Immature natural killer cell (primary cell): ENCODE measurements around the gene SMPD2. TPM values are rescaled to one million over a fixed set of nuclear protein-coding genes. Genes with fewer than 3 reads are reported as not detected.

Experiments used
- DNase-seq, 3 donors: peaks; one replicate each; pipeline ENCODE4 v3.0.0; 2022; ENCODE audit warnings: mixed read lengths in 1 of 3
- H3K27ac Mint-ChIP-seq, 6 donors: one replicate each; pipeline ENCODE4 v1.8.0; 2020; ENCODE audit warnings: mixed read lengths in 6 of 6, mild to moderate bottlenecking in 5 of 6, inconsistent platforms in 4 of 6, moderate library complexity in 3 of 6
- H3K27me3 Mint-ChIP-seq, 3 donors: one replicate each; pipeline ENCODE4 v1.8.0; 2020 to 2021; ENCODE audit warnings: low read depth in 3 of 3, mild to moderate bottlenecking in 3 of 3, mixed read lengths in 3 of 3, moderate library complexity in 3 of 3, inconsistent platforms in 1 of 3
- H3K36me3 Mint-ChIP-seq, 3 donors: one replicate each; pipeline ENCODE4 v1.8.0; 2020; ENCODE audit warnings: mixed read lengths in 3 of 3, inconsistent platforms in 2 of 3, mild to moderate bottlenecking in 2 of 3
- H3K4me1 Mint-ChIP-seq, 2 donors: one replicate each; pipeline ENCODE4 v1.8.0; 2020; ENCODE audit warnings: inconsistent platforms in 2 of 2, mild to moderate bottlenecking in 2 of 2, mixed read lengths in 2 of 2, moderate library complexity in 1 of 2
- H3K4me3 Mint-ChIP-seq, 5 donors: one replicate each; pipeline ENCODE4 v1.8.0; 2020; ENCODE audit warnings: mild to moderate bottlenecking in 5 of 5, mixed read lengths in 5 of 5, inconsistent platforms in 3 of 5, moderate library complexity in 3 of 5
- H3K9me3 Mint-ChIP-seq, 6 donors: one replicate each; pipeline ENCODE4 v1.8.0; 2020; ENCODE audit warnings: mild to moderate bottlenecking in 6 of 6, mixed read lengths in 6 of 6, inconsistent platforms in 4 of 6, moderate library complexity in 3 of 6
- polyA plus RNA-seq, 3 donors: library from polyadenylated mRNA; unstranded; fragments of 300-500 nt; fragmentation: Illumina TruSeq; gene quantifications; one replicate each; pipeline ENCODE4 v1.2.3, GENCODE V29; 2021

Gene SMPD2
- polyA plus RNA-seq, 3 donors from 2014 or later: 10.2 to 19.0 (median 13.2) TPM

DNA sequence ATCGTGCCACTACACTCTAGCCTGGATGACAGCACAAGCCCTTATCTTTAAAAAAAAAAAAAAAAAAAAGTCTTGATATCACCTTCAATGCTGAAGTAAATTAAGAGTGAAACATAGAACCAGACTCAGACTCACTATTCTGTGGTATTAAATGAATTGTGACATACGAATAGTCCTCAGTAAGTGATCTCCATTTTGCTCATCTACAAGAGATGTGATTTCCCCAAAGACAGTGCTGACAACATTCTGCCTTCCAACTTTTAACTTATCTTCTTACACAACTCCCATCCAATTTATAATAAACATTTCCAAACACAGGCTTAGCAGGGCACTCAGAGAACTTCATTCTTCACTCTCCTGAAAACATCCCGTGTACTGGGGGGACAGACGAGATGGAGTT, 34.5 kb downstream of the SMPD2 start:
- no peak for DNase-seq
- H3K9me3 Mint-ChIP-seq: no peaks in the 10 kb centered on the region
- H3K27ac Mint-ChIP-seq: peak overlapping the region in 2 of 6 donors; percentile 5 to 47
- peaks cover 0 to 1% (median 0%) of the 10 kb centered on the region in 3 donors for H3K27me3 Mint-ChIP-seq
- peaks cover 50 to 67% (median 50%) of the 10 kb centered on the region in 3 donors for H3K36me3 Mint-ChIP-seq
- H3K4me1 Mint-ChIP-seq: peaks cover 62 to 84% of the 10 kb centered on the region in 2 donors
- H3K4me3 Mint-ChIP-seq: no peak overlapping the region

DNA sequence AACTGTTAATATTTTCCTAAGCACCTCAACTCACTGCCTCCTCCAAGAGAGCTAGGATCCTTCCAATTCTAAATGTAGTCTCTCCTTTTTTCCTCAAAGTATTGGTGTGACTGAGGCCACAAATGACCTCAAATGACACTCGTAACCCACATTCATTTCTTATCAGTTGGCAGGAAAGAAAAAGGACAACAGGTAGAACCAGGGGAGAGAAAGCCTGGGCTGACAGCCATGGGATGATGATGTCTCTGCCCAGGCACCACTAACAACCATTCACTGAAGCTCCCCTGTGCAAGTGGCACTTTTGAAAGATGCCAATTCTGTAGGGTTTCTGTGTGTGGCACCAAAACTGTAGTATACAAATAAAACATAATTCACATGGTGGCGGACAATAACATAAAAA, 35.1 kb downstream of the SMPD2 start:
- no peak for DNase-seq
- peaks cover 52 to 68% (median 53%) of the 10 kb centered on the region in 3 donors for H3K36me3 Mint-ChIP-seq
- peaks cover 67 to 88% of the 10 kb centered on the region in 2 donors for H3K4me1 Mint-ChIP-seq
- H3K9me3 Mint-ChIP-seq: no peaks in the 10 kb centered on the region
- H3K27ac Mint-ChIP-seq: no peak overlapping the region
- no peak overlapping the region for H3K4me3 Mint-ChIP-seq
- peaks cover 0 to 2% (median 1%) of the 10 kb centered on the region in 3 donors for H3K27me3 Mint-ChIP-seq

DNA sequence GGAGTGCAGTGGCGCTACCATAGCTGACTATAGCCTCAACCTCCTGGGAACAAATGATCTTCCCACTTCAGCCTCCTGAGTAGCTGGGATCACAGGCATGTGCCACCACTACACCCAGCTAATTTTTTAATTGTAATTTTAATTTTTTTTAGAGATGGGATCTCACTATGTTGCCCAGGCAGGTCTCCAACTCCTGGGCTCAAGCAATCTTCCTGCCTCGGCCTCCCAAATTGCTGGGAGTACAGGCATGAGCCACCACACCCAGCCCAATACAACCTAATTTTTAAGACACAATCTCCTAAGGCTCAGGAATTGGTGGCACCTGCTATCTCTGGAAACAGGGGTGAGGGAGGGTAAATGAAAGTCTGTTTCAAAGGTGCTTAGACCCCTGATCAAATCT, 36.7 kb downstream of the SMPD2 start:
- Mint-ChIP-seq H3K27ac (no peak overlapping the region), H3K9me3 (no peaks in the 10 kb centered on the region), H3K4me3 (peak overlapping the region in 2 of 5 donors; percentile 24 to 46), H3K36me3 (peaks cover 52 to 63% (median 54%) of the 10 kb centered on the region in 3 donors), H3K4me1 (peaks cover 69 to 88% of the 10 kb centered on the region in 2 donors), H3K27me3 (peaks cover 0 to 2% (median 1%) of the 10 kb centered on the region in 3 donors)
- no peak for DNase-seq

DNA sequence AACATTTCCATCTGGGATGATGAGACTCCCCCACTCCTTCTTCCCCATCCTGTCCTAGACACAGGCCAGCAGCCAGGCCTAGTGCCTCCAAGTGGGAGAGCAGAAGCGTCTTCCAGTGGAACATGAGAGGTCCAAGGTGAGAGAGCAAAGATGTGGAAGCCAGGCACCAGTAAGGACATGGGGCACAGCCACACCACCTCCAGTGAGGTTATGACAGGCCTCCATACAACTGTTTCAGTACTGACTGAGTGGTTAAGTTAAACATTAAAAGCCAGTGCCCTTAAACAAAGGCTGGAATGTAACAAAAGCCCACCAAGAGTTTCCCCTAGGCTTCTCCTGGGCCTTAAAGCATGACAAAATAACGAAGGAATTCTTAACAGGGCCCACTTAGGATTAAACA, 37.2 kb downstream of the SMPD2 start:
- Mint-ChIP-seq H3K4me3 (peak overlapping the region in 4 of 5 donors; percentile 24 to 46 (median 38)), H3K36me3 (peaks cover 48 to 58% (median 49%) of the 10 kb centered on the region in 3 donors), H3K27me3 (peaks cover 4 to 5% (median 5%) of the 10 kb centered on the region in 3 donors), H3K9me3 (no peaks in the 10 kb centered on the region), H3K27ac (peak overlapping the region in 2 of 6 donors; percentile 43 to 49), H3K4me1 (peaks cover 67 to 88% of the 10 kb centered on the region in 2 donors)
- no peak for DNase-seq

DNA sequence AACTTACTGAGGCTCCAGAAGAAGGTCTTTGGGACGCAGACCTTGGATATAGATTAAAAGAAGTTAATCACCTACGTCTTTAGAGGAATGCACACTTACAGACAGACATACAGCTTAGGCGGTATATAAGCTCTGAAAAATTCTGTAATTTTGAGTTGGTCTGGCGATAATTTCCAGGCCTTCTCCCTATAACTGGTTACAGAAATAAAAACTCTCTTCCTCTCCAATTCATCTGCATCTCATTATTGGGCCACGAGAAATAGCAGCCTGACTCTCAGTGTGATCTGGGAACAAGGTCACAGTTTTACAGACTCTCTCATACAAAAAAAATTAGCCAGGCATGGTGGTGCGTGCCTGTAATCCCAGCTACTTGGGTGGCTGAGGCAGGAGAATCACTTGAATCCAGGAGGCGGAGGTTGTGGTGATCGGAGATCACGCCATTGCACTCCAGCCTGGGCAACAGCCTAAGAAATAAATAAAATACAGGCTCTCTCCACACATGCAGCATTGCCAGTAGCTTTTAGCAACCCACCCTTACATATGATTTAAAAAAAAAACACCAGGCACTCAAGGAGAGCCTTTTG, 37.8 kb downstream of the SMPD2 start:
- Mint-ChIP-seq H3K4me1 (peaks cover 63 to 83% of the 10 kb centered on the region in 2 donors), H3K4me3 (peak overlapping the region; percentile 38 to 74 (median 70)), H3K27ac (peak overlapping the region in 1 of 6 donors; percentile 28), H3K36me3 (peaks cover 44 to 53% (median 44%) of the 10 kb centered on the region in 3 donors), H3K27me3 (peaks cover 4 to 5% (median 5%) of the 10 kb centered on the region in 3 donors), H3K9me3 (no peaks in the 10 kb centered on the region)
- no peak for DNase-seq

DNA sequence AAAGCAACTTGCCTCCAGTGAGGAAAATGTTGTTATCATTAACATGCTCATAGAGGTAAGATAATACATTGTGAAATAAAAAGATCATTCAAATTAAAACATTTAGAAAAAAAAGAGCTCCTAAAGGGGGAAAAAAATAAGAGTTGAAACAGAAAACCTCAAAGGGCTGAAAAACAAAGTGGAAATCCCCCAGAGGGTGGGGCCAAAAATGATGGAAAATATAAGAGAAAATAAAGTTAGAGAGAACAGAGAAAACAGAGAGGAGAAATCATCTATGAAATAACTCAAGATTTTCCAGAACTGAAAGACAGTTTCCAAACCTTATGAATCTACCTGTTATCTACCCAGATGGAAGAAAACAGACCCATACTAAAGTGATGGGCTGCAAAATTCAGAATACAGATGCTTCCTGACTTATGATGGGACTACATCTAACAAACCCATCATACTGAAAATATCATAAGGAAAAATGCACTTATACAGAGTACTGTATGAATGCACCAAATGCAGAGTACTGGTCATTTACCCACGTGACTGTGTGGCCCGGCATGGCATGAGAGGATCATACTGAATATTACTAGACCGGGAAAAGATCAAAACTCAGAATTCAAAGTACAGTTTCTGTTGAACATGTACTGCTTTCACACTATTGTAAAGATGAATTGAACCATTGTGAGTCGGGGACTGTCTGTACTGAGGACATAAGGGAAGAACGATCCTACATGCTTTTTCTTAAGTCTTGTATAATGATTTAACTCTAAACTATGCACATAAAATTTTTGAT, 38.5 kb downstream of the SMPD2 start:
- peaks cover 65 to 84% of the 10 kb centered on the region in 2 donors for H3K4me1 Mint-ChIP-seq
- no peak for DNase-seq
- H3K27ac Mint-ChIP-seq: peak overlapping the region in 4 of 6 donors; percentile 27 to 70 (median 40)
- no peaks in the 10 kb centered on the region for H3K9me3 Mint-ChIP-seq
- peaks cover 40 to 47% (median 41%) of the 10 kb centered on the region in 3 donors for H3K36me3 Mint-ChIP-seq
- peak overlapping the region; percentile 38 to 74 (median 70) for H3K4me3 Mint-ChIP-seq
- H3K27me3 Mint-ChIP-seq: peaks cover 5 to 8% (median 7%) of the 10 kb centered on the region in 3 donors

DNA sequence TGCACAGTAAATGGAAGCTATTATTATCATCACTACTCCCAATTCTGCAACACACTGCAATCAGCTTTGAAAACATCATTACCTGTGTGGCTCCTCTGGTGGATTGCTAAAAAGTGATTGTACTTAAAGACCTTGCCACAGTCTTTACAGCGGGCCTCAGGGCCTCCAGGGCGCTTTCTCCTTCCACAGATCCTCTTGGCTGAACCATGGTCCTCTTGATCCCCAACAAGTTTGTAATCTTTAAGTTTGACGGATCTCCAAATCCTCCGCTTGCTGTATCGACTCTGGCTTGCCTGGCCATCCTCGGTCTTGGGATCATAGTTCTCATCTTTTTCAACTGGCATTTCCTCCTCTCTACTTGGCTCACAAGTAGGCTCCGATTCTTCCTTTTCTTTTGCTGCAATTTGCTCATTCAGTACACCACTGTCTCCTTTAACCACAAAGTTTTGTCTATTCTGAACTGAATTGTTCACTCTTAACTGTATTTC, 40.5 kb downstream of the SMPD2 start:
- peaks cover 59 to 74% of the 10 kb centered on the region in 2 donors for H3K4me1 Mint-ChIP-seq
- peak overlapping the region in 3 of 6 donors; percentile 9 to 80 (median 73) for H3K27ac Mint-ChIP-seq
- DNase-seq: no peak
- H3K4me3 Mint-ChIP-seq: peak overlapping the region; percentile 54 to 97 (median 92)
- H3K27me3 Mint-ChIP-seq: peaks cover 7 to 11% (median 8%) of the 10 kb centered on the region in 3 donors
- H3K9me3 Mint-ChIP-seq: no peaks in the 10 kb centered on the region
- peaks cover 25 to 33% (median 29%) of the 10 kb centered on the region in 3 donors for H3K36me3 Mint-ChIP-seq

DNA sequence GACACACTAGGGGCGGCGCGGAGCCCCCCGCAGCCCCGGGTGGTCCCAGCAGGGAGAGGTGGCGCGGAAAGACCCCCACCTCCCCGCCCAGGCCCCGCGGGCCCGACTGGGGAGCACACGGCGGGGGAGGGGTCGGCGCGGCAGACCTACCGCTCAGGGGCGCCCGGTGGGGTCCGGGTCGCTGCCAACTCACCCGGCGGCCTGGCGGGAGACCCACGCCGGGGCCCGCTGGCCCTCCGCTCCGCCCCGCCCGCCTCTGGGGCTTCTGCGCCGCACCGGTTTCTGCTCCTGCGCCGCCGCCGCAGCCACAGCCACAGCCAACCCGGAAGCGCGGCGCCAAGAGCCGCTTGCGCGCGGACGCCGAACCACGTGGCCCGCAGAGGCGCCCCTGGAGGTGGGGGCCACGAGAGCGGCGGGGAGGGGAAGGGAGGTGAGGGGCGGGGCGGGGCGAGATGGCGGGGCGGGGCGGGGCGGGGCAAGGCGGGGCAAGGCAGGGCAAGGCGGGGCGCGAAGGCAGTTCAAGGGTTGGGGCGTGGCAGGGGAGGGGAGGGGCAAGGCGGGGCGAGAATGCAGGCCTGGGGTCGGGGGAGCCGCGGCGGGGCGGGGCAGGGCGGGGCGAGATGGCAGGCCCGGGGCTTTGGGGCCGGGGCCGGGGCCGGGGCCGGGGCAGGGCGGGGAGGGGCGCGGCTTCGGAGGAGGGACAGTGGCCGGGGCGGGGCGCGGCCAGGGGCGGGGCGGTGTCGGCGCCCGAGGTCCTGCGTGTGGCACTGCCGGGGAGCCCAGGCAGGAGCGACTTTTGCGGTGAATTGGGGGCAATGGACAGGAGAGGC, 42.6 kb downstream of the SMPD2 start, which contains the start of gene ZBTB24:
TSS of gene ZBTB24 (minus strand) at position 315 of the 830 bp plus-strand sequence. CDS start 1,193 bp downstream, outside the sequence.
- Mint-ChIP-seq H3K4me1 (peaks cover 44 to 53% of the 10 kb centered on the region in 2 donors), H3K27me3 (peaks cover 7 to 11% (median 8%) of the 10 kb centered on the region in 3 donors), H3K9me3 (no peaks in the 10 kb centered on the region), H3K4me3 (peak within 1 kb of the TSS; percentile 91 to 98 (median 92)), H3K27ac (peak within 1 kb of the TSS; percentile 80 to 96 (median 86)), H3K36me3 (peaks cover 23 to 27% (median 23%) of the 10 kb centered on the region in 3 donors)
- peak; percentile 89 to 92 (median 91) for DNase-seq

DNA sequence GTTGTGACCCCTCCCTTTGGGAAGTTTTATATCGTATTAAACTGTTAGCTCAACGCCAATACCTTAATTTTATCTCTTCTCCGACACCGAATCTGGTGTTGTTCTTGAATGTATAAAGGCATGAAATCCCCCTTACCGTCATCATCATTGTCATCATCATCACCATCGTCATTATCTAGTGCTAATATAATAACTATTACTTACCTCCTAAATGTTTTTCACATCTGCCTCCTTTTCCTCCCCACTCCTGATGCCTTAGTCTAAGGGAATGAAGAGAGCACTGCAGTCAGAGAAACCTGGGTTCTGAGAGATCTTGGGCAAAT, 43.2 kb downstream of the SMPD2 start:
- H3K36me3 Mint-ChIP-seq: peaks cover 22 to 25% (median 23%) of the 10 kb centered on the region in 3 donors
- H3K27me3 Mint-ChIP-seq: peaks cover 7 to 11% (median 8%) of the 10 kb centered on the region in 3 donors
- no peak for DNase-seq
- H3K4me3 Mint-ChIP-seq: peak overlapping the region; percentile 73 to 92 (median 88)
- H3K27ac Mint-ChIP-seq: peak overlapping the region; percentile 56 to 96 (median 84)
- peaks cover 38 to 47% of the 10 kb centered on the region in 2 donors for H3K4me1 Mint-ChIP-seq
- no peaks in the 10 kb centered on the region for H3K9me3 Mint-ChIP-seq

DNA sequence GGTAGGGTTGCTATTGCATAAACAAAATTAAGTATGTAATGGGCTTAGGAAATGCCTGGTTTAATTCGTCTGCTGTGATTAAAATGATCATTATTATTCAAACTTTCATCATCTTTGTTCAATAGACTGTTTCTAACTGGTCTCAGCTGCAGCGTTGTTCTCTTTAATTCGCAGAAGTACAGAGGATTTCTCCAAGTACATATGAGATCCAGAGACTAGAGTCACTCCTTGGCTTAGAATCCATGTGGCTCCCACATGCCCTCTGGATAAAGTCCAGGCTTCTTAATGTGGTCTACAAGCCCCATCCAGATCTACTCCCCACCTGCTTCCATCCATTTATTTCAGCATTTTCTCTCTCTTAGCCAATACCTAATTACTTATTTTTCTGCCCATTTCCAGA, 43.6 kb downstream of the SMPD2 start:
- H3K36me3 Mint-ChIP-seq: peaks cover 18 to 21% (median 21%) of the 10 kb centered on the region in 3 donors
- H3K4me1 Mint-ChIP-seq: peaks cover 34 to 43% of the 10 kb centered on the region in 2 donors
- peak overlapping the region; percentile 73 to 92 (median 88) for H3K4me3 Mint-ChIP-seq
- peak overlapping the region; percentile 56 to 96 (median 84) for H3K27ac Mint-ChIP-seq
- no peaks in the 10 kb centered on the region for H3K9me3 Mint-ChIP-seq
- peaks cover 7 to 11% (median 8%) of the 10 kb centered on the region in 3 donors for H3K27me3 Mint-ChIP-seq
- no peak for DNase-seq

DNA sequence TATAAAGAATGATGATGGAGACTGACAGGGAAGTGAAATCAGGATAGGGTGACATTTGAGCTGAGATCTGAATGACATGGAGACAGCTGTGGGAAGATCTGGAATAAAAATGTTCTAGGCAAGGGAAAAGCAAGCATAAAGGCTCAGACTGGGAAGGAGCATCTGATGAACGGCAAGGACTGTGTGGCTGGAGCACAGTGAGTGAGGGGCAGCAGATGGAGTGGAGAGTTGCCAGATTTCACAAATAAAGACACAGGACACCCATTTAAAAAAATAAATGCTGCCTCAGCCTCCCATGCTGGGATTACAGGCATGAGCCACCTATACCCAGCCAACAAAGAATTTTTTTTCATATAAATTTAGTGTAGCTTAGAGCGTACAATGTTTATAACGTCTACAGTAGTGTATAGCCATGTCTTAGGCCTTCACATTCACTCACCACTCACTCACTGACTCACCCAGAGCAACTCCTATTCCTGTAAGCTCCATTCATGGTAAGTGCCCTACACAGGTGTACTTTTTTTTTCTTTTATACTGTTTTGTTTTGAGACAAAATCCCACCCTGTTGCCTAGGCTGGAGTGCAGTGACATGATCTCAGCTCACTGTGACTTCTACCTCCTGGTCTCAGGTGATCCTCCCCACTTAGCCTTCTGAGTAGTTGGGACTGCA, 44.9 kb downstream of the SMPD2 start:
- no peaks in the 10 kb centered on the region for H3K9me3 Mint-ChIP-seq
- peaks cover 7 to 11% (median 8%) of the 10 kb centered on the region in 3 donors for H3K27me3 Mint-ChIP-seq
- H3K36me3 Mint-ChIP-seq: peaks cover 12 to 16% (median 13%) of the 10 kb centered on the region in 3 donors
- no peak for DNase-seq
- no peak overlapping the region for H3K27ac Mint-ChIP-seq
- peaks cover 26 to 35% of the 10 kb centered on the region in 2 donors for H3K4me1 Mint-ChIP-seq
- H3K4me3 Mint-ChIP-seq: peak overlapping the region in 1 of 5 donors; percentile 33

DNA sequence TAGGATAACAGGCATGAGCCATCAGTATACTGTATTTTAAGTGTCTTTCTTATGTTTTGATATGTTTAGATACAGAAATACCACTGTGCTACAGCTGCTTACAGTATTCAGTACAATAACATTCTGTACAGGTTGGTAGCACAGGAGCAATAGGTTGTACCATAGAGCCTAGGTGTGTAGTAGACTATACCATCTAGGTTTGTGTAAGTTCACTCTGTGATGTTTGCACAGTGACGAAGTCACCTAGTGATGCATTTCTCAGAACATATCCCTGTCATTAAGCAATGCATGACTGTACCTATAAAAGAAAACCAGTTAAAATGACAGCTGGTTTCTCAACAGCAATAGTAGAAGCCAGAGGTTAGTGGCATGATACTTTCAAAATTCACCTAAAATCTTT, 45.5 kb downstream of the SMPD2 start:
- no peak overlapping the region for H3K27ac Mint-ChIP-seq
- peaks cover 25 to 35% of the 10 kb centered on the region in 2 donors for H3K4me1 Mint-ChIP-seq
- H3K9me3 Mint-ChIP-seq: no peaks in the 10 kb centered on the region
- peaks cover 6 to 11% (median 7%) of the 10 kb centered on the region in 3 donors for H3K27me3 Mint-ChIP-seq
- H3K36me3 Mint-ChIP-seq: peaks cover 8 to 10% (median 9%) of the 10 kb centered on the region in 3 donors
- DNase-seq: no peak
- no peak overlapping the region for H3K4me3 Mint-ChIP-seq
